Left lung (tissue), 10 donors: ENCODE results near the gene GALNT17. TPM values are rescaled to one million over a fixed set of nuclear protein-coding genes. Genes with fewer than 3 reads are reported as not detected.

Experiments used
- ATAC-seq: fragments of 200-7000 bp; cut with Tn5 transposase; one replicate; pipeline ENCODE4 v1.9.1; 2020; ENCODE audit warnings: moderate library complexity
- DNase-seq, 4 donors: peaks; one replicate each; pipeline ENCODE4 v3.0.0-alpha.2; 2013 to 2020
- H3K27ac ChIP-seq, 2 donors: fragments of 200-600 bp; sonication (generic) in 1 of 2; one replicate each; pipeline versions ENCODE4 v1.5.0 to v1.8.0; 2020 to 2021
- H3K27me3 ChIP-seq, 2 donors: fragments of 200-600 bp; sonication (generic) in 1 of 2; one replicate each; pipeline versions ENCODE4 v1.5.0 to v1.8.0; 2020 to 2021
- H3K36me3 ChIP-seq, 2 donors: fragments of 200-600 bp; sonication (generic) in 1 of 2; one replicate each; pipeline versions ENCODE4 v1.5.0 to v1.8.0; 2020 to 2021
- H3K4me1 ChIP-seq, 2 donors: fragments of 200-600 bp; one replicate each; pipeline ENCODE4 v1.8.0; 2021
- H3K4me3 ChIP-seq, 2 donors: fragments of 200-600 bp; sonication (generic) in 1 of 2; one replicate each; pipeline versions ENCODE4 v1.5.0 to v1.8.0; 2020 to 2021; ENCODE audit warnings: mild to moderate bottlenecking in 1 of 2
- H3K9me3 ChIP-seq, 2 donors: fragments of 200-600 bp; sonication (generic) in 1 of 2; one replicate each; pipeline versions ENCODE4 v1.5.0 to v1.8.0; 2020 to 2021
- CTCF ChIP-seq, 2 donors: fragments of 200-600 bp; sonication (generic) in 1 of 2; IDR thresholded peaks; one replicate each; pipeline versions ENCODE4 v1.5.0 to v1.8.0; 2021; ENCODE audit warnings: antibody characterized with exemption in 2 of 2
- intact Hi-C, 2 donors: fragments of 100-400 bp; cut with DNase I; formaldehyde crosslinking; loops; one replicate each; pipeline versions ENCODE4 v1.11.2 to v1.14.2; 2022
- polyA plus RNA-seq, 6 donors: library from polyadenylated mRNA; unstranded; fragments of 120-200 nt; gene quantifications; one replicate each; pipeline ENCODE4 v1.2.1, GENCODE V29; 2013; ENCODE audit not compliant: insufficient read length in 6 of 6
- total RNA-seq, 2 donors: library from RNA; stranded (reverse); fragmentation: NEBNext Ultra II Directional; extraction: Animal tissue kit (Norgen Biotek cat#: 25700); gene quantifications; one replicate each; pipeline ENCODE4 v1.2.1, GENCODE V29; 2021
- donor health status: DM: no; HTN: yes; CAD: no.
- donor health status: DM: no; HTN: no; CAD: no.

The GALNT17 gene
- total and polyA plus RNA-seq, 8 donors: 2.4 to 19.1 (median 9.7) TPM

- Histone ChIP-seq H3K27me3 (peaks cover 0 to 40% of the 10 kb centered on the region in 2 donors), H3K4me3 (no peak overlapping the region), H3K36me3 (no peaks in the 10 kb centered on the region), H3K9me3 (no peaks in the 10 kb centered on the region), H3K27ac (no peak overlapping the region), H3K4me1 (peaks cover 0 to 6% of the 10 kb centered on the region in 2 donors)
- intact Hi-C loops: no loop called here
- ATAC-seq (no peak), DNase-seq (no peak)
- no peak for TF ChIP-seq CTCF (IDR thresholded peaks at IDR 0.05)
Observed at GRCh38 chr7:71135663-71136062, 3.7 kb downstream of the GALNT17 start.

GRCh38 chr7:71137479-71137878, 5.5 kb downstream of the GALNT17 start:
- TF ChIP-seq CTCF (IDR thresholded peaks at IDR 0.05): no peak
- Histone ChIP-seq H3K27me3 (peaks cover 0 to 21% of the 10 kb centered on the region in 2 donors), H3K4me3 (no peak overlapping the region), H3K27ac (no peak overlapping the region), H3K9me3 (no peaks in the 10 kb centered on the region), H3K36me3 (no peaks in the 10 kb centered on the region), H3K4me1 (no peaks in the 10 kb centered on the region)
- intact Hi-C loops: no loop called here
- no peak for ATAC-seq
- DNase-seq: no peak

GRCh38 chr7:71140264-71140663, 8.3 kb downstream of the GALNT17 start:
- DNase-seq (no peak), ATAC-seq (no peak)
- no peak for TF ChIP-seq CTCF (IDR thresholded peaks at IDR 0.05)
- Histone ChIP-seq H3K36me3 (no peaks in the 10 kb centered on the region), H3K4me1 (no peaks in the 10 kb centered on the region), H3K27me3 (no peaks in the 10 kb centered on the region), H3K27ac (no peak overlapping the region), H3K4me3 (no peak overlapping the region), H3K9me3 (peaks cover 0 to 5% of the 10 kb centered on the region in 2 donors)
- intact Hi-C loops: no loop called here

GRCh38 chr7:71144963-71145362, 13.0 kb downstream of the GALNT17 start:
- no peaks in the 10 kb centered on the region for H3K4me1 ChIP-seq
- TF ChIP-seq CTCF (IDR thresholded peaks at IDR 0.05): no peak
- no peak overlapping the region for H3K4me3 ChIP-seq
- H3K27ac ChIP-seq: no peak overlapping the region
- H3K9me3 ChIP-seq: peaks cover 0 to 5% of the 10 kb centered on the region in 2 donors
- intact Hi-C loops: no loop called here
- ATAC-seq: no peak
- no peaks in the 10 kb centered on the region for H3K36me3 ChIP-seq
- no peaks in the 10 kb centered on the region for H3K27me3 ChIP-seq
- no peak for DNase-seq

GRCh38 chr7:71145906-71146901, 14.3 kb downstream of the GALNT17 start:
- Histone ChIP-seq H3K27ac (no peak overlapping the region), H3K4me1 (no peaks in the 10 kb centered on the region), H3K9me3 (peaks cover 0 to 10% of the 10 kb centered on the region in 2 donors), H3K36me3 (no peaks in the 10 kb centered on the region), H3K27me3 (no peaks in the 10 kb centered on the region), H3K4me3 (no peak overlapping the region)
- intact Hi-C loops: no loop called here
- no peak for TF ChIP-seq CTCF (IDR thresholded peaks at IDR 0.05)
- peak in 2 of 4 donors; percentile 48 to 72 for DNase-seq
- no peak for ATAC-seq
